HepG2 (cell line): Measurements from ENCODE around the gene SLFN14. TPM values are rescaled to one million over a fixed set of nuclear protein-coding genes. Genes with fewer than 3 reads are reported as not detected.

Experiments used
- ARNT2 ChIP-seq: sonication (generic); formaldehyde crosslinking; IDR thresholded peaks from 2 replicates; pipeline ENCODE4 v1.8.0; 2022; ENCODE audit warnings: mild to moderate bottlenecking, low read depth, missing genetic modification reagents, moderate library complexity
- ATF1 ChIP-seq: IDR thresholded peaks from 2 replicates; pipeline ENCODE4 v1.6.1; 2016; ENCODE audit warnings: mild to moderate bottlenecking, control low read depth
- BATF2 ChIP-seq: sonication (generic); formaldehyde crosslinking; IDR thresholded peaks from 2 replicates; pipeline ENCODE4 v1.8.0; 2022; ENCODE audit warnings: mild to moderate bottlenecking, missing genetic modification reagents, moderate library complexity
- CCAR2 ChIP-seq: fragments of 200-400 bp; formaldehyde crosslinking; optimal IDR thresholded peaks from 2 replicates; pipeline ENCODE3; 2018; ENCODE audit warnings: low read depth, mild to moderate bottlenecking, low read length, moderate library complexity
- DZIP1 ChIP-seq: sonication (generic); formaldehyde crosslinking; IDR thresholded peaks from 2 replicates; pipeline ENCODE4 v1.5.0; 2020; ENCODE audit warnings: mild to moderate bottlenecking, missing genetic modification reagents
- ELF1 ChIP-seq: sonication (generic); formaldehyde crosslinking; IDR thresholded peaks from 2 replicates; pipeline ENCODE4 v1.4.0; 2020; ENCODE audit warnings: missing genetic modification reagents
- ELK4 ChIP-seq: sonication (generic); formaldehyde crosslinking; IDR thresholded peaks from 2 replicates; pipeline ENCODE4 v1.9.0; 2021; ENCODE audit warnings: missing genetic modification reagents, borderline replicate concordance
- FUBP1 ChIP-seq: sonication (generic); formaldehyde crosslinking; IDR thresholded peaks from 2 replicates; pipeline ENCODE4 v1.5.1; 2020; ENCODE audit warnings: missing genetic modification reagents, mild to moderate bottlenecking, borderline replicate concordance
- HBP1 ChIP-seq: IDR thresholded peaks from 2 replicates; pipeline ENCODE4 v1.6.1; 2016; ENCODE audit warnings: low read depth, control low read depth
- HOXA9 ChIP-seq: sonication (generic); formaldehyde crosslinking; IDR thresholded peaks from 2 replicates; pipeline ENCODE4 v1.8.1; 2022; ENCODE audit warnings: missing genetic modification reagents, mild to moderate bottlenecking, moderate library complexity, borderline replicate concordance
- IKZF5 ChIP-seq: IDR thresholded peaks from 2 replicates; pipeline ENCODE4 v1.6.1; 2018; ENCODE audit warnings: missing genetic modification reagents, mild to moderate bottlenecking, missing compliant biosample characterization
- MAX ChIP-seq: IDR thresholded peaks from 2 replicates; pipeline ENCODE4 v1.6.1; 2012; ENCODE audit warnings: inconsistent platforms
- NR3C1 ChIP-seq: sonication (generic); formaldehyde crosslinking; IDR thresholded peaks from 2 replicates; pipeline ENCODE4 v1.4.0; 2020; ENCODE audit warnings: missing genetic modification reagents
- SP5 ChIP-seq: IDR thresholded peaks from 2 replicates; pipeline ENCODE4 v1.6.1; 2016; ENCODE audit warnings: low read depth, borderline replicate concordance
- ZNF605 ChIP-seq: sonication (generic); formaldehyde crosslinking; IDR thresholded peaks from 2 replicates; pipeline ENCODE4 v1.8.0; 2022; ENCODE audit warnings: mild to moderate bottlenecking, missing genetic modification reagents
- ZNF782 ChIP-seq: sonication (generic); formaldehyde crosslinking; IDR thresholded peaks from 2 replicates; pipeline ENCODE4 v1.4.0; 2020; ENCODE audit warnings: missing genetic modification reagents, mild to moderate bottlenecking, borderline replicate concordance
- polyA plus RNA-seq, 8 experiments: library from polyadenylated mRNA; depleted of rRNA in 3 of 8; stranded (reverse) in 7 of 8; unstranded in 1 of 8; fragments of >200 nt; fragmentation: Illumina TruSeq in 4 of 8; extraction: Trizol in 4 of 8; gene quantifications; 2 replicates each; pipeline versions ENCODE4 v1.2.1 to v1.2.3, GENCODE V29; 2011 to 2016; ENCODE audit warnings: low read depth in 4 of 8, missing spikeins in 1 of 8, mixed read lengths in 1 of 8; ENCODE audit not compliant: insufficient read depth in 1 of 8
- total RNA-seq, 5 experiments: library from RNA; depleted of rRNA; stranded (reverse); fragments of >200 nt; fragmentation: Illumina TruSeq; extraction: Trizol; gene quantifications; 2 replicates each; pipeline ENCODE4 v1.2.3, GENCODE V29; 2016; ENCODE audit warnings: low read depth in 1 of 5

SLFN14 gene
- total and polyA plus RNA-seq, 2 of the 13 experiments (the other 11 are each of a cell fraction or from before 2014, with no cell fraction given), result not detected

GRCh38 chr17:35578197-35578928 lies 17.7 kb upstream of the SLFN14 start, which contains the start of gene PEX12 (continued):
- TF ChIP-seq DZIP1 (CRISPR knock-in tag), result no peak; the same call in 1 of the 2 replicates
- peak; percentile 85 for TF ChIP-seq MAX
- peak; percentile 18; the same call in 1 of the 2 replicates for TF ChIP-seq HOXA9 (CRISPR knock-in tag)
- no peak for TF ChIP-seq NR3C1 (CRISPR knock-in tag)
- peak; percentile 91 for TF ChIP-seq ZNF605 (CRISPR knock-in tag)
- 0 out of 2 replicates have a peak, but pooled peaks have one; percentile 30 for TF ChIP-seq SP5 (CRISPR knock-in tag)
- TF ChIP-seq ZNF782 (CRISPR knock-in tag), result peak; percentile 85; the same call in 1 of the 2 replicates
- peak; percentile 99 for TF ChIP-seq ELF1 (CRISPR knock-in tag)
- peak; percentile 75; the same call in 1 of the 2 replicates for TF ChIP-seq HBP1 (CRISPR knock-in tag)
- TF ChIP-seq ELK4 (CRISPR knock-in tag), result peak; percentile 60; the same call in 1 of the 2 replicates
- TF ChIP-seq ATF1 (CRISPR knock-in tag), result peak; percentile 96
- no peak for TF ChIP-seq FUBP1 (CRISPR knock-in tag)
- TF ChIP-seq CCAR2, result no peak
- TF ChIP-seq BATF2, result 0 out of 2 replicates have a peak, but pooled peaks have one; percentile 16
- no peak for TF ChIP-seq ARNT2 (CRISPR knock-in tag)
- TF ChIP-seq IKZF5 (CRISPR knock-in tag), result peak; percentile 69; the same call in 1 of the 2 replicates
